Mesenchymal stem cell (in vitro differentiated cells and primary cell): ENCODE data around the gene TMEM94.

ENCODE experiments used
- DNase-seq: peaks from one replicate; pipeline ENCODE4 v3.0.0-alpha.2; 2013
- H2AFZ ChIP-seq: one replicate; pipeline ENCODE4 v1.6.1; 2013; ENCODE audit warnings: low read depth, mild to moderate bottlenecking, control low read depth, inconsistent platforms, low read length, moderate library complexity
- H2AK5ac ChIP-seq: 2 replicates; pipeline ENCODE4 v1.6.1; 2013; ENCODE audit warnings: low read length, moderate library complexity, mild to moderate bottlenecking, inconsistent platforms; ENCODE audit not compliant: severe bottlenecking
- H2BK120ac ChIP-seq: one replicate; pipeline ENCODE4 v1.6.1; 2013; ENCODE audit warnings: low read depth, mild to moderate bottlenecking, inconsistent platforms, low read length, moderate library complexity
- H2BK12ac ChIP-seq, 2 experiments: one replicate each; pipeline ENCODE4 v1.6.1; 2013; ENCODE audit warnings: inconsistent platforms in 2 of 2, low read length in 2 of 2, mild to moderate bottlenecking in 2 of 2, moderate library complexity in 2 of 2, control low read depth in 1 of 2
- H2BK15ac ChIP-seq: one replicate; pipeline ENCODE4 v1.6.1; 2013; ENCODE audit warnings: mild to moderate bottlenecking, low read depth, inconsistent platforms; ENCODE audit not compliant: poor library complexity, severe bottlenecking
- H2BK5ac ChIP-seq: 2 replicates; pipeline ENCODE4 v1.6.1; 2013; ENCODE audit warnings: low read depth, mild to moderate bottlenecking, low read length, control low read depth, inconsistent platforms; ENCODE audit not compliant: poor library complexity, severe bottlenecking
- H3K14ac ChIP-seq, 2 experiments: one replicate each; pipeline ENCODE4 v1.6.1; 2013; ENCODE audit warnings: inconsistent platforms in 2 of 2, low read length in 2 of 2, control low read depth in 1 of 2, mild to moderate bottlenecking in 1 of 2, moderate library complexity in 1 of 2
- H3K18ac ChIP-seq, 2 experiments: one replicate each; pipeline ENCODE4 v1.6.1; 2013; ENCODE audit warnings: inconsistent platforms in 2 of 2, low read length in 2 of 2, control low read depth in 1 of 2, low read depth in 1 of 2, mild to moderate bottlenecking in 1 of 2
- H3K23ac ChIP-seq, 2 experiments: one replicate each; pipeline ENCODE4 v1.6.1; 2013; ENCODE audit warnings: inconsistent platforms in 2 of 2, low read length in 2 of 2, mild to moderate bottlenecking in 2 of 2, moderate library complexity in 2 of 2, control low read depth in 1 of 2
- H3K27ac ChIP-seq: 2 replicates; pipeline ENCODE4 v1.5.1; 2013; ENCODE audit warnings: mild to moderate bottlenecking, moderate library complexity, low read length, control low read depth, inconsistent platforms; ENCODE audit not compliant: poor library complexity, severe bottlenecking
- H3K27me3 ChIP-seq, 2 experiments: 2 replicates each; pipeline versions ENCODE4 v1.6.1 to v1.7.0; 2013; ENCODE audit warnings: low read length in 2 of 2, mild to moderate bottlenecking in 2 of 2, moderate library complexity in 2 of 2, control low read depth in 1 of 2, inconsistent platforms in 1 of 2; ENCODE audit not compliant: control insufficient read depth in 1 of 2, insufficient read depth in 1 of 2
- H3K36me3 ChIP-seq, 2 experiments: 2 replicates each; pipeline versions ENCODE4 v1.6.1 to v1.7.0; 2013; ENCODE audit warnings: low read length in 2 of 2, control low read depth in 1 of 2, inconsistent platforms in 1 of 2, low read depth in 1 of 2, mild to moderate bottlenecking in 1 of 2; ENCODE audit not compliant: insufficient read depth in 2 of 2, control insufficient read depth in 1 of 2
- H3K4ac ChIP-seq, 2 experiments: one replicate each; pipeline ENCODE4 v1.6.1; 2013; ENCODE audit warnings: inconsistent platforms in 2 of 2, low read length in 2 of 2, mild to moderate bottlenecking in 2 of 2, moderate library complexity in 2 of 2, control low read depth in 1 of 2, low read depth in 1 of 2
- H3K4me1 ChIP-seq: 2 replicates; pipeline ENCODE4 v1.6.1; 2013; ENCODE audit warnings: low read depth, low read length, control low read depth; ENCODE audit not compliant: control insufficient read depth, insufficient read depth
- H3K4me2 ChIP-seq: 2 replicates; pipeline ENCODE4 v1.6.1; 2013; ENCODE audit warnings: low read length, mild to moderate bottlenecking, inconsistent platforms; ENCODE audit not compliant: poor library complexity, severe bottlenecking
- H3K4me3 ChIP-seq, 2 experiments: 2 replicates each; pipeline versions ENCODE4 v1.5.1 to v1.7.0; 2013; ENCODE audit warnings: low read length in 2 of 2, mild to moderate bottlenecking in 2 of 2, control low read depth in 1 of 2, low read depth in 1 of 2; ENCODE audit not compliant: insufficient read depth in 1 of 2
- H3K79me1 ChIP-seq: replicated peaks from 2 replicates; pipeline ENCODE4 v1.6.1; 2013; ENCODE audit warnings: mild to moderate bottlenecking, control low read depth, low read length, inconsistent platforms; ENCODE audit not compliant: poor library complexity, severe bottlenecking
- H3K9ac ChIP-seq: 2 replicates; pipeline ENCODE4 v1.7.0; 2013; ENCODE audit warnings: mild to moderate bottlenecking, low read length, moderate library complexity
- H3K9me3 ChIP-seq: 2 replicates; pipeline ENCODE4 v1.7.0; 2013; ENCODE audit warnings: mild to moderate bottlenecking, low read length; ENCODE audit not compliant: control insufficient read depth
- H4K8ac ChIP-seq: one replicate; pipeline ENCODE4 v1.6.1; 2013; ENCODE audit warnings: inconsistent platforms, mild to moderate bottlenecking, low read length, moderate library complexity
- H4K91ac ChIP-seq: one replicate; pipeline ENCODE4 v1.6.1; 2013; ENCODE audit warnings: mild to moderate bottlenecking, low read length, inconsistent platforms
- WGBS: methylation state at CpG from one replicate; pipeline ENCODE4 v1.1.7; 2013; ENCODE audit warnings: mixed read lengths; 5-methylcytosine and 5-hydroxymethylcytosine counted together

The TMEM94 gene

DNA sequence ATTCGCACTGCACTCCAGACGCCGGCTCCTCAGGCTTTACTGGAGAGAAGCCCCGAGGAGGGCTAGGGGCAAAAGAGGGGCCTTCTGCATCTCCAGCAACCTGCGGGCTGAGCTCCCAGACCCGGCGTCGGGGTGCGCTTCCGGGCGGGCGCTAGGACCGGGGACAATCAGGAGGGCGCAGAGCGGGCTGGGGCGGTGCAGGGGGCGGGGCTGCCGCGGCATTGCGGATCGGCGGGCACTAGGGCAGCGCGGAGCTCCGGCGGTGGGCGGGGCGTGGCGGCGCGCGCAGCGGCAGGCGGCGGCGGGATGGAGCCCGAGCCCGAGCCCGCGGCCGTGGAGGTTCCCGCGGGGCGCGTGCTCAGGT lies 59.8 kb downstream of the TMEM94 start, which contains the start of gene TSEN54:
Gene TSEN54, plus strand, starts transcription at position 274 of the 364 bp plus-strand sequence. Its CDS starts 33 bp downstream, at position 307.
- peak within 1 kb of the TSS; percentile 84 for H3K9ac ChIP-seq
- WGBS = 0% methylated on average over 24 of the region's 45 CpGs
- peak within 1 kb of the TSS; percentile 83 to 93 for H3K4me3 ChIP-seq

DNA sequence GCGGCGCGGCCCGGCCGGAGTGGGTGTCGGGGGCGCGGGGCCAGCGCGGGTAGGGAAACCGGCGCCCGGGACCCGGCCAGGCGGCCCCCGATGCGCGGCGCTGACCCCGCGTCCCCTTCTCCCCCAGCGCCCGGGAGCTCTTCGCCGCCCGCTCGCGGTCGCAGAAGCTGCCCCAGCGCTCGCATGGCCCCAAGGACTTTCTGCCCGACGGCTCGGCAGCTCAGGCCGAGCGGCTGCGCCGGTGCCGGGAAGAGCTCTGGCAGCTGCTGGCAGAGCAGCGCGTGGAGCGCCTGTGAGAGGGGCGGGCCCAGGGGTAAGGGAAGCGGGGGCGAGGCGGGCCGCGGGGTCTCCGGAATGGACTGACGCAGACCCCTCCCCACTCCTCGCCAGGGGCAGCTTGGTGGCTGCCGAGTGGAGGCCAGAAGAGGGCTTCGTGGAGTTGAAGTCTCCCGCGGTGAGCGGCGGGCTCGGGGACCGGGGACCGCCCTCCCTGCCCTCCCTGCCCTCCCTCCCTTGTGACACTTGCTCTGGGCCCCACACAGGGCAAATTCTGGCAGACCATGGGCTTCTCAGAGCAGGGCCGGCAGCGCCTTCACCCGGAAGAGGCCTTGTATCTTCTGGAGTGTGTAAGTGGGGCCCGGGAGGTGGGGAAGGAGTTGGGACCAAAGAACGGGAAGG lies 60.3 kb downstream of the TMEM94 start:
- H4K8ac ChIP-seq = no peak overlapping the region
- H3K23ac ChIP-seq = peak overlapping the region in 1 of 2 experiments; percentile 38
- H2BK120ac ChIP-seq = no peak overlapping the region
- peak overlapping the region; percentile 67 for H2AFZ ChIP-seq
- peaks cover 33% of the 10 kb centered on the region for H3K4me1 ChIP-seq
- peak overlapping the region in 1 of 2 experiments; percentile 29 for H3K14ac ChIP-seq
- H3K79me1 ChIP-seq = peaks cover 30% of the 10 kb centered on the region
- H2AK5ac ChIP-seq = no peak overlapping the region
- no peak overlapping the region for H2BK5ac ChIP-seq
- H2BK15ac ChIP-seq = peak overlapping the region; percentile 88
- no peaks in the 10 kb centered on the region for H3K9me3 ChIP-seq
- H3K27me3 ChIP-seq = no peaks in the 10 kb centered on the region
- peak overlapping the region; percentile 87 for H3K4me2 ChIP-seq
- peaks cover 13 to 22% of the 10 kb centered on the region in 2 experiments for H3K36me3 ChIP-seq
- peak overlapping the region; percentile 79 to 83 for H3K4me3 ChIP-seq
- no peak overlapping the region for H2BK12ac ChIP-seq
- 2% methylated on average over 24 of the region's 65 CpGs for WGBS
- H3K9ac ChIP-seq = peak overlapping the region; percentile 77
- DNase-seq = peak; percentile 41
- no peak overlapping the region for H4K91ac ChIP-seq
- H3K27ac ChIP-seq = no peak overlapping the region
- H3K4ac ChIP-seq = peak overlapping the region; percentile 53 to 79
- H3K18ac ChIP-seq = peak overlapping the region in 1 of 2 experiments; percentile 83

More for the DNA sequence above, 59.8 kb downstream of the TMEM94 start, which contains the start of gene TSEN54:
- Histone ChIP-seq H4K91ac (no peak within 1 kb of the TSS), H2BK120ac (no peak within 1 kb of the TSS), H2BK5ac (no peak within 1 kb of the TSS), H3K4me2 (peak within 1 kb of the TSS; percentile 98), H3K14ac (peak within 1 kb of the TSS in 1 of 2 experiments; percentile 35), H3K9me3 (no peaks in the 10 kb centered on the region), H2BK12ac (peak within 1 kb of the TSS; percentile 0 to 29), H3K79me1 (peaks cover 33% of the 10 kb centered on the region), H2AFZ (peak within 1 kb of the TSS; percentile 78), H3K27ac (peak within 1 kb of the TSS; percentile 14), H3K23ac (peak within 1 kb of the TSS in 1 of 2 experiments; percentile 49), H4K8ac (no peak within 1 kb of the TSS), H3K36me3 (peaks cover 13 to 16% of the 10 kb centered on the region in 2 experiments), H3K18ac (peak within 1 kb of the TSS in 1 of 2 experiments; percentile 83), H2BK15ac (peak within 1 kb of the TSS; percentile 88), H3K27me3 (no peaks in the 10 kb centered on the region), H2AK5ac (no peak within 1 kb of the TSS), H3K4me1 (peaks cover 37% of the 10 kb centered on the region), H3K4ac (peak within 1 kb of the TSS; percentile 53 to 79)
- DNase-seq = peak; percentile 90

DNA sequence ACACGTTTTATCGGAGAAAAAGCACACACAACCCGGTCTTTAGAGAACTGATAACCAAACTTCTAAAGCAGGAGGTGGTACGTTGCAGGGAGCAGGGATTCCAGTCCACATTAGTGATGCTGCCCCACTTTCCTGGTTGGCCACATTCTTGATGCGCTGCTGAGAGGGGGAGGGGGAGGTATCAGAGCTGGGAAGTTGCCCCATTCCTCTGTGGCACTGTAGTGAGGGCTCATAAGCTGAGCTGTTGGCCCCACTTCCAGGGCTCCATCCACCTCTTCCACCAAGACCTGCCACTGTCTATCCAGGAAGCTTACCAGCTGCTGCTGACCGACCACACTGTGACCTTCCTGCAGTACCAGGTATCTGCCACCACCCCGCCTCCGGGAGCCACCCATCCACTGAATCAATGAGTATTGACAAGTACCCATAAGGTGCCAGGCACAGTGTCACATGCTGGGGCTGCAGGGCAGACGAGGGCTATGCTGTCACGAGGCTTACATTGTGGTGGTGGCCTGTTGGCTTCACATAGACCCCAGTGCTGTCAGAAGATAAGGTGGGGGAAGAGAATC lies 60.9 kb downstream of the TMEM94 start:
- H3K4me2 ChIP-seq = peak overlapping the region; percentile 87
- H2BK12ac ChIP-seq = peak overlapping the region; percentile 0 to 29
- H2AFZ ChIP-seq = no peak overlapping the region
- no peak overlapping the region for H2BK5ac ChIP-seq
- H2AK5ac ChIP-seq = no peak overlapping the region
- peak overlapping the region in 1 of 2 experiments; percentile 73 for H3K18ac ChIP-seq
- H3K36me3 ChIP-seq = peaks cover 13 to 28% of the 10 kb centered on the region in 2 experiments
- peak overlapping the region in 1 of 2 experiments; percentile 16 for H3K23ac ChIP-seq
- 46% methylated on average over 9 of the region's 10 CpGs for WGBS
- peaks cover 26% of the 10 kb centered on the region for H3K79me1 ChIP-seq
- H3K4ac ChIP-seq = peak overlapping the region in 1 of 2 experiments; percentile 42
- H3K4me1 ChIP-seq = peaks cover 27% of the 10 kb centered on the region
- no peak overlapping the region for H4K8ac ChIP-seq
- peak overlapping the region; percentile 77 for H3K9ac ChIP-seq
- DNase-seq = peak; percentile 9
- no peak overlapping the region for H3K27ac ChIP-seq
- no peaks in the 10 kb centered on the region for H3K27me3 ChIP-seq
- no peak overlapping the region for H2BK15ac ChIP-seq
- H4K91ac ChIP-seq = no peak overlapping the region
- H3K4me3 ChIP-seq = peak overlapping the region; percentile 79 to 83
- H2BK120ac ChIP-seq = no peak overlapping the region
- H3K14ac ChIP-seq = peak overlapping the region in 1 of 2 experiments; percentile 35
- no peaks in the 10 kb centered on the region for H3K9me3 ChIP-seq

DNA sequence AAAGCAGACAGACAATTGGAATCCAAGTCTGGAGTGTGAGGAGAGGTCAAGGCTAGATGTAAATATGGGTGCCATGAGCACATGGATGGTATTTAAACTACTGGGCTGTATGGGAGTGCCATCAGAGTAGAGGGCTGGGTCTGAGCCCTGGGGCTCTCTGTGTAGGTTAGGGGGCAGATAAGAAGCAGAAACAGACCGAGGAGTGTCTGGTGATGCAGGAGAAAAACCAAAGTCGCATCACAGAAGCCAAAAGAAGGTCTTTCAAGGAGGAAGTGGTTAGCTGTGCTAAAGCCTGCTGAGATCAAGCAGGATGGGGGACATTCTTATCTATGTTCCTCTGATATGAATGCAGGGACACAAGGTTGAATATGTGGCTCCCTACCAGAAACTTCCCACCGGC lies 61.8 kb downstream of the TMEM94 start:
- H2BK5ac ChIP-seq = no peak overlapping the region
- no peak overlapping the region for H3K9ac ChIP-seq
- DNase-seq = no peak
- H3K4me3 ChIP-seq = no peak overlapping the region
- WGBS = 97% methylated on average over 3 of the region's 3 CpGs
- no peaks in the 10 kb centered on the region for H3K9me3 ChIP-seq
- no peak overlapping the region for H2AK5ac ChIP-seq
- H3K23ac ChIP-seq = no peak overlapping the region
- H3K4me2 ChIP-seq = no peak overlapping the region
- H3K36me3 ChIP-seq = peaks cover 13 to 31% of the 10 kb centered on the region in 2 experiments
- no peak overlapping the region for H3K18ac ChIP-seq
- peaks cover 26% of the 10 kb centered on the region for H3K79me1 ChIP-seq
- no peak overlapping the region for H2BK12ac ChIP-seq
- no peaks in the 10 kb centered on the region for H3K27me3 ChIP-seq
- H2BK15ac ChIP-seq = no peak overlapping the region
- H2BK120ac ChIP-seq = no peak overlapping the region
- H3K4ac ChIP-seq = no peak overlapping the region
- H2AFZ ChIP-seq = no peak overlapping the region
- H4K91ac ChIP-seq = no peak overlapping the region
- H4K8ac ChIP-seq = no peak overlapping the region
- peaks cover 27% of the 10 kb centered on the region for H3K4me1 ChIP-seq
- no peak overlapping the region for H3K14ac ChIP-seq
- no peak overlapping the region for H3K27ac ChIP-seq
